Forelimb muscle (tissue), 1 donor: ENCODE measurements around the gene RIC8A. TPM values are rescaled to one million over a fixed set of nuclear protein-coding genes. Genes with fewer than 3 reads are reported as not detected.
"Not testable (repeated sequence)": the region's sequence is repeated elsewhere in the genome, so short reads cannot be mapped to it uniquely, and the experiment has no call there.

Source experiments
- DNase-seq: peaks from one replicate; pipeline ENCODE4 v3.0.0-alpha.2; 2013; ENCODE audit warnings: low read depth
- polyA plus RNA-seq: library from polyadenylated mRNA; unstranded; fragments of 120-200 nt; gene quantifications from one replicate; pipeline ENCODE4 v1.2.1, GENCODE V29; 2013; ENCODE audit not compliant: insufficient read length

The RIC8A gene
- 60.2 TPM for polyA plus RNA-seq

DNA sequence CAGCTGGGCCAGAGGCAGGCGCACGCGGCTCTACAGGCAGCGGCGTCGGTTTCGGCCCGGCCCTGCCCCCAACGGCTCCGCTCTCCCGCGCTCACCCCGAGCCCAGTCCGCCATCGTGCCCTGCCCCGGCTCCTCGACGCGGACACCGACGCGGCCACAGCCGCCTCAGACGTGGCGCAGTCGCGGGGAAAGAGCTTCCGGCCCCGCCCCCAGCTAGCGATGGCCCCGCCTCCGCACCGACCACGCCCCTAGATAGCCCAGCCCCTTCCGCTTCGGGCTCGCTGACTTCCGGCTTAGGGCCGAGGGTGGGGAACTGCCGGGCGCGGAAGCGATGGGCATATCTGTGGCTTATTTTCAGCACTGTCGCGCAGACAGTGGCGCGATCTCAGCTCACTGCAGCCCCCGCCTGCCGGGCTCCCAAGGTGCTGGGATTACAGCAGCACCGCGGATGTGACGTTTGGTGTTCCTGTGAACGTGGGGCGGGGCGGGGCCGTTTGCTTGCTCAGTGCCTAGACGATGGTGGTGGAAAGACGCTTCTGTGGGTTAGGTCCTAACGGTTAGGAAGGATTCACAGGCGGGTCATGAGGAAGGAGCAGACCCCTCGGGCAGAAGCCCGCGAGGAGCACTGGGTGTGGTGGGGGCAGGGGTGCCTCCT lies at the start of gene RIC8A, which contains the start of gene BET1L:
Gene RIC8A, plus strand, starts transcription at position 501 of the 655 bp plus-strand sequence. CDS start 1,147 bp downstream, outside the sequence.
Gene BET1L, minus strand, starts transcription at position 192 of the 655 bp plus-strand sequence. Its CDS starts 78 bp downstream, at position 114.
- DNase-seq: peak; percentile 88

DNA sequence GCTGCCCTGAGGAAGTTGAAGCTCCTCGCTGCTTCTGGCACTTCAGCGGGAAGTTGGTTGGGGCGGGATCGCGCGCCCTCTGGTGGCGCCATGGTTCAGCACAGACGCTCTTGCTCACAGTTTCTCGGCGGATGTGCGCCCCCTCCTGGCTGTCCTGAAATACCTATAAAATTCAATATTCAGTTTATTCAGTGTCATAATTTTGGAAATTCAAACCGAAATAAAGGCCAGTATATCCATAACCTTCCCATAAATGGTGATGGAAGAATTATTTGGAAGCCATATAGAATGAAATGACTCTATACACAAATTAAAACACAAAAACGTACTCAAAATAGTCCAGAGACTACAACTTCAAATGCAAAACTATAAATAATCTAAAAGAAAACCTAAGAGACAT lies 27.3 kb upstream of the RIC8A start:
- not testable (repeated sequence) for DNase-seq

DNA sequence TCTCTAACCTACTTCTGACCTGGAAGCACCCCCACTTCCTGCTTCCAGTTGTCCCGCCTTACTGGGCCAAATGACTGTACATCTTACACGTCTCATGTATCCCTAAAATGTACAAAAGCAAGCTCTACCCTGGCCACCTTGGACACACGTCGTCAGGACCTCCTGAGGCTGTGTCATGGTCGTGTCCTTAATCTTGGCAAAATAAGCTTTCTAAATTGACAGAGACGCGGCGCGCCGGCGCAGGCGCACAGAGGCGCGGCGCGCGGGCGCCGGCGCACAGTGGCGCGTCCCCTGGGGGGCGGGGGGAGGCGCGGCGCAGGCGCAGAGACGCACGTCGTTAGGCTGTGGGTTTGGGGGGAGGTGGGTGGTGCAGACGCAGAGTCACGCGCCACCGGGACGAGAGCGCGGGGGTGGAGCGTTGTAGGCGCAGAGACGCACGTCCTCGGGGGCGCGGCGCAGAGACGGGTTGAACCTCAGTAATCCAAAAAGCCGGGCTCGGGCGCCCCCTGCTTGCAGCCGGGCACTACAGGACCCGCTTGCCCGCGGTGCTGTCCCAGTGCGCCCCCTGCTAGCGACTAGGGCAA lies 18.2 kb upstream of the RIC8A start:
- DNase-seq: not testable (repeated sequence)

DNA sequence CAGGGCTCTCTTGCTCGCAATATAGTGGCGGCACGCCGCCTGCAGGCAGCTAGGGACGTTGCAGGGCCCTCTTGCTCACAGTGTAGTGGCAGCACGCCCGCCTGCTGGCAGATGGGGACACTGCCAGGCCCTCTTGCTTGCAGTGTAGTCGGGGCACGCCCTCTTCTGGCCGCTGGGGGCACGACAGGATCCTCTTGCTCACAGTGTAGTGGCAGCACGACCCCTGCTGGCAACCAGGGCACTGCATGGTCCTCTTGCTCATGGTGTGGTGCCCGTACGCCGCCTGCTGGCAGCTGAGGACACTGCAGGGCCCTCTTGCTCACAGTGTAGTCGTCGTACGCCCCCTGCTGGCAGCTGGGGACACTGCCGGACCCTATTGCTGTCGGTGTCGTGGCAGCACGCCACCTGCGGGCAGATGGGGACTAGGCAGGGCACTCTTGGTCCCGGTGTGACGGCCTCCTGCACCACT lies 17.6 kb upstream of the RIC8A start:
- DNase-seq: not testable (repeated sequence)

DNA sequence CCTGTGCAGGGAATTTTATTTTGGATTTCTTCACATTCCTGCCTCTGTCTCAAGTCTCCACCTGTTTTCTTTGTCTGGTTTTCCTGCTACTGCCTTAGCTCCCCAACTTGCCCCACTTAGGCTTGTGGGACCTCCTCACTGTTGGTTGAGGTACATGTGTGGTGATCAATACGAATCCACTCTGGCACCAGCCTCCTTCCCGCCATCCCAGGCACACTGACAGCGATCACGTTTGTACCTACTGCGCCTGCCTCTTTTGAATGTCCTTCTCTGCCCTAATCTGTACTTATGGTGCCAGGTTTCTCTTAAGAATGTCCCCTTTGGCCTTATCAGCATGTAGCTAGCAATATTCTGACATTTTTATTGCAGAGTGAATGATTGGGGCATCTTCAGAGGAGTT lies 17.0 kb upstream of the RIC8A start:
- DNase-seq: not testable (repeated sequence)

DNA sequence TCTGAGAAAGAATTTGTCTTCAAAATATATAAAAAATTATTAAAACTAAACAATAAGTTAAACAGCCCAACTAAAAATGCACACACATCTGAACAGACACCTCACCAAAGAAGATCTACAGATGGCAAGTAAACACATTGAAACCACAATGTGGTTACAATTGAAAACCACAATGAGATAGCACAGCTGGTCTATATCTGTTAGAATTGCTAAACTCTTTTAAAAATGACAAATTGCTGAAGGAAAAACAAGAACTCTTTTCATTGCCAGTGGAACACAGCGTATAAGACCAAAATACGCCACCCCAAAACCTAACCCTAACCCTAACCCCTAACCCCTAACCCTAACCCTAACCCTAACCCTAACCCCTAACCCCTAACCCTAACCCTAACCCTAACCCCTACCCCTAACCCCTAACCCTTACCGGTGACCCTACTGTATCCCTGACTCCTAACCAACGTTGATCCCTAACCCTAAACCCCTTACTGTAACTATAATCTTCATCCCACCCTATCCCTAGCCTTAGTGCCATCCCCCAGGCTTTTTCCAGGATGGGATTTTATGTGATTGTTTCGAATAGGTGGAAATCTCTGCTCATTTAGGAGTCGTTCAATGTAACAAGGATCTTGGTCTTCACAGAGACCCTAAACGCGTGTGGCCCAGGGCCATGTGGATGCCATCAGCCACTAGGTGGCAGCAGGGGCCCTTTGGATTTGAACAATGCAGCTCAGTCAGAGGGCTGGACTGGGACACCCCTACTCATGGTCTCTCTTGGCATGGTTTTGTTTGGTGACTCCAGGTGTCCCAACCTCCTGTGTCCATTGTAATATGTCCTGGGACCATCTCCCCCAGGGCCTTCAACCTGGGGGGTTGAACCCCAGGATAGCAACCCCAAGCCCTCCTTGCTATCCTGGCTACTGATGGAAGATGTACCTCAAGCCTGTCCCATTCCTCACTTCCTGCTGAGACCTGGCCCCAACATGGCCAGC lies 15.7 kb upstream of the RIC8A start:
- DNase-seq: not testable (repeated sequence)

DNA sequence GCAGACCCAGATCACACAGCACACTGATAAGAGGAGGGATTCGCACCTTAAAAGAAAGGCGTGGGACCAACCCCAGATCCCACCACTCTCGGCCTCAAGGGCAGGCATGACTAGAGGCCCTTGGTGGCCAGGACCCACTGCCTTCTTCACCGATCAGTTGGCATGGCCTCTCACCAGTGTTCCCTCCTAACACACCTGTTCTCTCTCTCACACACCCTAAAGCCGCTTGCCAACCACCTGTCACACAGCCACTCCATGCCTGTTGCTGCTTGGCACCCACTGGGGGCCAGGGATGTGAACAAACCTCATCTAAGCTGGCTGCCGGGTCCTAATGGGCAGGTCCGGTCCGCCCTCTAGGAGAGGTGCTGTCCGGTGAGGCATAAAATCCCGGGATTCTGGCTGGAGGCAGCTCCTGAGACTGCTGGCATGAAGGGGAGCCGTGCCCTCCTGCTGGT lies 14.8 kb upstream of the RIC8A start, which contains the start of gene SCGB1C1:
Gene SCGB1C1, plus strand, starts transcription at position 405 of the 455 bp plus-strand sequence. Its CDS starts 22 bp downstream, at position 427.
- not testable (repeated sequence) for DNase-seq

DNA sequence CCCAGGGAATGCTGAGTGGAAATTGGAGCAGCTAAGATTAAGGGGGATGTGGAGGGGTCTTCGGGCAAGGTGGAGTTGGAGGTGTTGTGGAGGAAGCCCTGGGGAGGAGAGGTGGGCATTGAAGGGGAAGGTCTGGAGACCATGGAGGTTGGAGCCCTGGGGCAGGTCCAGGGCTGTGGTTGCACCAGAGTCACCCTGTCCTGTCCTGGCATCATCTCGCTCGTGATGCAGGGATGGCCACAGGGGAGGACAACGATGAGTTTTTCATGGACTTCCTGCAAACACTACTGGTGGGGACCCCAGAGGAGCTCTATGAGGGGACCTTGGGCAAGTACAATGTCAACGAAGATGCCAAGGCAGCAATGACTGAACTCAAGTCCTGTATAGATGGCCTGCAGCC lies 14.0 kb upstream of the RIC8A start:
- DNase-seq: not testable (repeated sequence)

DNA sequence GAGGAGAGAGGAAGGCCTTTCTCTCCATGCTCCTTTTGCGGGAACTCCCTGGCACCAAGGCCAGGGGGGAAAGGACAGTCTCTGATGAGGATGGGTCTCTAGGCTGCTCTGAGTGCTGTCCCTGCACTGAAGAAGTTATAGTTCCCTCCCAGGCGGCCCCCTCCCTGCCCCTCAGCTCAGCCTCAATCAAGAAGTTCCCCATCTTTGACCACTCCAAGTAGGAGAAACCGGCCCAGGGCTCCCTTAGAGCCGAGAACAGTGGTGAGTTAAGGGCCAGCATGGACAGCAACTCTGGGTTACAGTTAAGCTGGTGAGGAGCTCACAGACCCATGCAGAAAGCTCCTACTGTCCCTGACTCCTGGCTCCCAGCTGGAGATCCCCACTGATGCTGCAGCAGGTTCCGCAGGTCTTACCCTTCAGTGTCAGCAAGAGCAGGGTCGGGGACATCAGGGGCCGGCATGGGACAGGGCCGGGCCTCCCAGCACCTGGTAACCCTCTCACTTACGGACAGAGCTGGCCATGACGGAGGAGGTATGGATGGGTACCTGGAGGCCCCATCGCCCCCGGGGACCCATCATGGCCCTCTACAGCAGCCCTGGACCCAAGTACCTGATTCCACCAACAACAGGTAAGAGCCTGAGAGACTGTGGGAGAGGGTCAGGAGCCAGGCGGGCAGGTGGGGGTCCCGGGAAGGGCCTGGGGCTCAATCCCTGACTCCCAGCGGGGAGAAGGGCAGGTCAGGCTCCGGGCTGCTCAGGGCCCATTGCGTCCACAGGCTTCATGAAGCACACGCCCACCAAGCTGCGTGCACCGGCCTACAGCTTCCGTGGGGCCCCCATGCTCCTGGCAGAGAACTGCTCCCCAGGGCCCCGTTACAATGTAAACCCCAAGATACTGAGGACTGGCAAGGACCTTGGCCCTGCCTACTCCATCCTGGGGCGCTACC lies 10.4 kb upstream of the RIC8A start:
- DNase-seq: no peak

DNA sequence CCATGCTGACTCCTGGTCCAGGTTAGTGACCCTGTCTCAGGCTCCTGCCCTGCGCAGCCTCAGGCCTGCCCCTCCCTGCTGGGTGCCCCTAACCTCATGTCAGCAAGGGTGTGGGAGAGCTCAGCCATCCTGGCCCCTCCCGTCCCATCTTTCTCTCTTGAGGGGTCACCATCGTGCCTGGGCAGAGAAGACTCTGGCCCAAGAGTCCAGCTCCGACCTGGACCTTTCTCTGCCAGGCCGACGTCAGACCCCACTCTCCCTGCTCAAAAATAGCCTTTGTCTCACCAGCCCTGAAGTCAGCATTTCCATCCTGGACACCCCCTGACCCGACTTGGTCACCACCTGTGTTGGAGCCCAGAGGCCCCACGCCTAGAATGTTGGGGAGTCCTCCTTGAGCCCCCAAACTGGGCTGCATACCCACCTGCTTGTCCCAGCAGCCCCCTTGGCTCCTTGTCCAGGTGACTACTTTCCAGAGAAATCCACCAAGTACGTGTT lies 9.7 kb upstream of the RIC8A start:
- DNase-seq: no peak

DNA sequence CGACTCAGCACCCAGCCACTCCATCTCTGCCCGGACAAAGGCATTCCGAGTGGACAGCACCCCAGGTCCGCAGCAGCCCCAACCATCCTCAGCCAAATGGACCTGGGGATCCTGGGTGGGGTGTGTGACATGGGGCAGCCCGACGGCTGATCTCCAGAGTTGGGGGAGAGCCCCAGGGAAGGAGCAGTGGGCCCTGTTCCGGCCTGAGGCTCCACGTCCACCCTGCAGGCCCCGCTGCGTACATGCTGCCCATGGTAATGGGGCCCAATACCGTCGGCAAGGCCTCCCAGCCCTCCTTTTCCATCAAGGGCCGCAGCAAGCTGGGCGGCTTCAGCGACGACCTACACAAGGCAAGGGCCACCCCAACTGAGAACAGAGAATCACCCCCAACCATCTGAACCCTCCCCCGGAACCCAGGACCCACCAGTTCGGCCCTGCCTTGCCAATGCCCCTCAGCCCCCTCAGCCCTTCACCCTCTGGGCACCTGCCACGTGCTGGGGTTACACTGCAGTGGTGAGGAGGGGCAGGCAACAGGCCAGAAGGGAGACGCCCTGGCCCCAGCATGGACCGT lies 9.2 kb upstream of the RIC8A start:
- DNase-seq: no peak

DNA sequence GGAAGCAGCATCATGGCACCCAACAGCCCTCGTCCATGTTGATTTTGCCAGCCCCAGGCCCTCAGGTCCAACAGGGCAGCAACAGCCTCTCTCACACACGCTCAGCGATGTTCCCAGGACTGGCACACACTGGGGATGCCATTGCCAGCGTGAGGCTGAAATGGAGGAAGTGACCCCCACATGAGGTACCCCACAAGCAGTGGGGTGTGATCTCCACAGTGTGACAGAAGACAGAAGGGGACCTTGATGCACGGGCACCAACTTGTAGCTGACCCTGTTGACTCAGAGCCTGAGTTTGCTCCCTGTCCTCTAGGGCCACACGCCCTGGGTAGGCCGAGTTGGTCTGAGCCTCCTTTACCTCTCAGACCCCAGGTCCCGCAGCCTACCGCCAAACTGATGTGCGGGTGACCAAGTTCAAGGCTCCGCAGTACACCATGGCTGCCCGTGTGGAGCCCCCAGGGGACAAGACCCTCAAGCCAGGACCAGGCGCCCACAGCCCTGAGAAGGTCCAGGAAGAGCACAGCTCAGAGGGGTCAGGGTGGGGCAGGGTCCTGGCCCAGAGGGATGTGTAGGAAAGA lies 8.4 kb upstream of the RIC8A start:
- DNase-seq: no peak

DNA sequence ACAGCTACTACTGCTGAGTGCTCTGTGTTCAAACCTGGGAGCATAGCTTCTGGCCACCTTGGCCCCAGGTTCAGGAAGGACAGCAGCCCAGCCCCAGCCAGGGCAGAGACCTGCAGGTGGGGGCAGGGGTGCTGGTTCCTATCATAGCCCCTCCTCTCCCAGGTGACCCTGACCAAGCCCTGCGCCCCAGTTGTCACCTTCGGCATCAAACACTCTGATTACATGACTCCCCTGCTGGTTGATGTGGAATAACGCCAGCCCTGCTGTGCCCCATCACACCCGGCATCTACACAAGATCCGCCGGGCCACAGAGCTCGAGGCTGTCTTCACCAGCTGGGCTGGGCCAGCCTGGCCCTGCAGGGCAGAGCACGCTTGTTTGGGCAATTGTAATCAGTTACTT lies 7.7 kb upstream of the RIC8A start:
- no peak for DNase-seq

DNA sequence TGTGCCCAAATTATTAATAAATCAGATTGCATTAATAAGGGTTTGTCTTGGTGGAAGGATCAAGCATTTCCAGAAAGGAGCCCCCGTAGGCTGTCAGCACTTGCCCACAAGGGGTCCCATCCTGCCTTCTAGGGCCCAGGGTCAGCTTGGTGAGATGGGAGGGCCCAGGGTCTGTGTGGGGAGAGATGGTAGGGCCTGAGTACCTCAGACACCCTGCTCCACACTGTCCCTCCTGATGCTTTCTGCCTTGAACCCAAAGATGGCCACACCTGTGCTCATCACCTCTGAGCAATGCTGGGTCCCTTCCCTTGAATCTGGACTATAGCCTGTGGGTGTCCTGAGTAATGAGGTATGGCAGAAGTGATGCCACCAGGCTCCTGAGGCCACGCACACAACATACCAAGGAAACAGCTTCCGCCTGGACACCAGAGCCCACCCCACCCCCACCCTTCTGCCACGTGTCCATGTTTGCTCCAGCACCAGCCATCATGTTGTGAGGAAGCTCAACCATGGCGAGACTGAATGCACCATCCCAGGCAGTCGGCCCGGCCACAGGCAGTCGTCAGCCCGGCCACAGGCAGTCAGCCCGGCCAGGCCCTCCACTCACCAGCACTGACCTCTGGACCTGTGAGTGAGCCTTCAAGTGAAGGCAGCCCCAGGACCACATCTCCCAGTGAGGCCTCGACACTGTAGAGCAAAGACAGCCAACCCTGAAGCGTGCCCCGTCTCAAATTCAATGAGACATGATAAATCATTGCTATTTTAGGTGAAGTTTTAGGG lies 7.1 kb upstream of the RIC8A start:
- DNase-seq: no peak

DNA sequence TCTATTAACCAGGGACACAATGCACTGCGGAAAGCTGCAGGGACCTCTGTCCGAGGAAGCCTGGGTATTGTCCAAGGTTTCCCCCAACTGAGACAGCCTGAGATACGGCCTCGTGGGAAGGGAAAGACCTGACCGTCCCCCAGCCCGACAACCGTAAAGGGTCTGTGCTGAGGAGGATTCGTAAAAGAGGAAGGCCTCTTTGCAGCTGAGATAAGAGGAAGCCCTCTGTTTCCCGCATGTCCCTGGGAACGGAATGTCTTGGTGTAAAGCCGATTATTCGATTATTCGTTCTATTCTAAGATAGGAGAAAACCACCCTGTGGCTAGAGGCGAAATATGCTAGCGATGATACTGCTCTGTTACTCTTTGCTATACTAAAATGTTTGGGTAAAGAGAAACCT lies 5.5 kb upstream of the RIC8A start:
- DNase-seq: no peak

DNA sequence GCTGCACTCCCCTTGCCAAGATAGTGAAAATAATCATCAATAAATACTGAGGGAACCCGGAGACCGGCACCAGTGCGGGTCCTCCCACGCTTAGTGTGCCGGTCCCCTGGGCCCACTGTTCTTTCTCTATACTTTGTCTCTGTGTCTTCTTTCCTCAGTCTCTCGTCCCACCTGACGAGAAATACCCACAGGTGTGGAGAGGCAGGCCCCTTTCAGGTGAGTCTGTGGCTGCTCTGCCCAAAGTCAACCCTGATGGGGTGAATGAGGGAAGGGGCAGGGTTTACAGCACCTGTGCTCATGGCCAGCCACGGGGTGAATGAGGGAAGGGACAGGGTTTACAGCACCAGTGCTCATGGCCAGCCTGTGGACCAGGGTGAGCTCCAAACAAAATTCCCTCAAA lies 5.0 kb upstream of the RIC8A start:
- no peak for DNase-seq

DNA sequence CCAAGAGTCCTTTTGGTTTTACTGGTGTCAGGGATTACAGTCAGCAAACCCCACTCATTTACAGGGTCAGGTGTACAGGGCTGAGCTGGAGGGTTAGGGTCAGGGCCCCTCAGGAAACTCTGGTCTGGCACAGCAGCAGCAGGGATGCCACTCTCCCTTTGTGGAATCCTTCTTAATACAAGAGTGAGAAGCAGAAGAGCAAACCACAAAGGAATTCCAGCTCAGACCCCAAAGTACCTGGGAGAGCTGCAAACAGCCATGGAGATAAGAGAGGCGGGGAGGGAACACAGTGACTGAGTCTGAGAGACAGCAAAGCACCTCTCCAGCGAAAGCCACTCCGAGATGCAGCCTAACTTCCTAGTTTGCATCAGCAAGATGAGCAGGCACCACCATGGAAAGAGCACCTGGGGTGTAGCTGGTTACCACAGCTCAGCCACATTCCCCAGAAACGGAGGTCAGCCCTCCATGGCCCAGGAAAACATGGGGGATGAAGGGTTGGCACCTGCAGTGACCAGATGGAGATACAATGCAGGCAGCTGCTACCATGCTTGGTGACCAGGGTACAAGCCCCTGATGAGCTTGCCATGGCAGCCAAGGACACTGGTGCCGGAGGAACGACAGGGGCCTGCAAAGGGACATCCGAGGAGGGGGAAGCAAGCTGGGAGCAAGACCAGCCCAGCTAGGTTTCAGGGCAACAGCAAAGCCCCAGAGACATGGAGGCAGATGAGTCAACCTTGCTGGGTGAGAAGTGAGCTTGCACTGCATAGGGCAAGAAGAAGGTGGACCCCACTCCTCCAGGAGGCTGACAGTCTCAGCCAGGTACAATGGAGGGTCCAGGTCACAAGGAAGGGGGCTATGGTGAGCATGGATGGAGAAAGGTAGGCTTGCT lies 4.2 kb upstream of the RIC8A start:
- no peak for DNase-seq
